GM12878 (cell line): ENCODE measurements around the gene PPP1R9B. TPM values are rescaled to one million over a fixed set of nuclear protein-coding genes. Genes with fewer than 3 reads are reported as not detected.

Source experiments
- ATAC-seq: fragments of 200-7000 bp; cut with Tn5 transposase; 3 replicates; pipeline ENCODE4 v1.9.1; 2020; ENCODE audit warnings: mild to moderate bottlenecking, moderate library complexity
- BruUV-seq: library from RNA; stranded (reverse); fragments of 400-500 nt; replicated peaks from 2 replicates; lab custom pipeline; 2021; lab: Mats Ljungman, UMichigan
- CTCF ChIA-PET: fragments of 300-600 bp; sonication (Branson Sonifier 250); formaldehyde crosslinking; extraction: SDS; loops from one replicate; lab custom pipeline; 2021; ENCODE audit warnings: inconsistent platforms; lab: Yijun Ruan, JAX
- POLR2A ChIA-PET: fragments of 350-600 bp; formaldehyde crosslinking; extraction: SDS; loops from one replicate; lab custom pipeline; 2021; ENCODE audit warnings: inconsistent platforms; lab: Charles Lee
- RAD21 ChIA-PET: fragments of 300-600 bp; sonication (Branson Sonifier 250); formaldehyde crosslinking; loops from one replicate; lab custom pipeline; 2023; ENCODE audit warnings: antibody characterized with exemption; ENCODE audit not compliant: unreplicated experiment; lab: Charles Lee
- SMC1A ChIA-PET: fragments of 300-600 bp; sonication (Branson Sonifier 250); formaldehyde crosslinking; loops from one replicate; lab custom pipeline; 2023; ENCODE audit not compliant: unreplicated experiment, uncharacterized antibody; lab: Charles Lee
- DNase-seq: peaks from one replicate; pipeline ENCODE4 v3.0.0-alpha.2; 2011; ENCODE audit warnings: low read depth, low spot score
- FAIRE-seq: peaks from 3 replicates; lab custom pipeline; 2011; peaks lifted over from hg19 to GRCh38; lab: Jason Lieb, UNC
- H2AFZ ChIP-seq: 2 replicates; pipeline ENCODE4 v1.6.0; 2011; ENCODE audit warnings: low read depth, low read length, control low read depth; ENCODE audit not compliant: control insufficient read depth
- H3K27ac ChIP-seq: 2 replicates; pipeline ENCODE4 v1.5.1; 2011; ENCODE audit warnings: control low read depth; ENCODE audit not compliant: control insufficient read depth, insufficient read depth
- H3K27me3 ChIP-seq, 2 experiments: replicated peaks in 1 of 2; 2 replicates each; pipeline versions ENCODE4 v1.6.0 to v1.6.1; 2011; ENCODE audit warnings: low read length in 1 of 2; ENCODE audit not compliant: control insufficient read depth in 2 of 2, insufficient read depth in 2 of 2
- H3K36me3 ChIP-seq, 2 experiments: 2 replicates each; pipeline ENCODE4 v1.5.1; 2011; ENCODE audit warnings: low read length in 1 of 2; ENCODE audit not compliant: control insufficient read depth in 2 of 2, insufficient read depth in 2 of 2
- H3K4me1 ChIP-seq: 2 replicates; pipeline ENCODE4 v1.6.1; 2011; ENCODE audit warnings: mild to moderate bottlenecking, low read length, moderate library complexity, mixed read lengths; ENCODE audit not compliant: control insufficient read depth, insufficient read depth
- H3K4me2 ChIP-seq: 2 replicates; pipeline ENCODE4 v1.6.0; 2011; ENCODE audit warnings: control low read depth; ENCODE audit not compliant: control insufficient read depth, insufficient read depth
- H3K4me3 ChIP-seq: fragments of 200-600 bp; sonication (generic); 2 replicates; pipeline ENCODE4 v1.5.1; 2016
- H3K79me2 ChIP-seq: 2 replicates; pipeline ENCODE4 v1.6.0; 2011; ENCODE audit warnings: low read length; ENCODE audit not compliant: control insufficient read depth, insufficient read depth
- H3K9ac ChIP-seq: 2 replicates; pipeline ENCODE4 v1.8.0; 2011; ENCODE audit warnings: low read length, control low read depth, mixed read lengths; ENCODE audit not compliant: control insufficient read depth, insufficient read depth
- H3K9me3 ChIP-seq: replicated peaks from 3 replicates; pipeline ENCODE4 v1.5.1; 2011; ENCODE audit warnings: mild to moderate bottlenecking, low read length; ENCODE audit not compliant: control insufficient read depth, insufficient read depth
- H4K20me1 ChIP-seq: 2 replicates; pipeline ENCODE4 v1.6.0; 2011; ENCODE audit not compliant: control insufficient read depth, insufficient read depth
- BCL3 ChIP-seq: IDR thresholded peaks from 2 replicates; pipeline ENCODE4 v1.6.1; 2011; ENCODE audit warnings: borderline replicate concordance, low read depth, mild to moderate bottlenecking, moderate library complexity, low read length; ENCODE audit not compliant: insufficient read depth, poor library complexity, severe bottlenecking
- CHD1 ChIP-seq: IDR thresholded peaks from 2 replicates; pipeline ENCODE4 v1.6.1; 2012; ENCODE audit warnings: low read depth, low read length, improper control_type of control experiment
- CREB1 ChIP-seq: IDR thresholded peaks from 2 replicates; pipeline ENCODE4 v1.6.1; 2012; ENCODE audit warnings: low read depth, mild to moderate bottlenecking, inconsistent platforms
- ESRRA ChIP-seq: IDR thresholded peaks from 2 replicates; pipeline ENCODE4 v1.6.1; 2012; ENCODE audit warnings: mild to moderate bottlenecking, low read length, improper control_type of control experiment
- ETV6 ChIP-seq, 2 experiments: fragments of 450-650 bp in 1 of 2; IDR thresholded peaks in 1 of 2; conservative IDR thresholded peaks in 1 of 2; 2 replicates each; pipeline ENCODE4 v1.6.1; 2014; ENCODE audit warnings: antibody characterized with exemption in 1 of 2, borderline replicate concordance in 1 of 2, low read depth in 1 of 2, mild to moderate bottlenecking in 1 of 2, moderate library complexity in 1 of 2
- EZH2 ChIP-seq: IDR thresholded peaks from 2 replicates; pipeline ENCODE4 v1.6.1; 2012; ENCODE audit warnings: low read depth, mild to moderate bottlenecking, control low read depth, inconsistent platforms, low read length, borderline replicate concordance; ENCODE audit not compliant: control insufficient read depth
- FOS ChIP-seq: IDR thresholded peaks from 3 replicates; pipeline ENCODE4 v1.6.1; 2011; ENCODE audit warnings: borderline replicate concordance; ENCODE audit not compliant: insufficient read length; ENCODE audit errors: extremely low read depth
- JUND ChIP-seq: IDR thresholded peaks from 2 replicates; pipeline ENCODE4 v1.6.1; 2012; ENCODE audit warnings: low read depth, mild to moderate bottlenecking, low read length, improper control_type of control experiment, moderate library complexity
- NR2C2 ChIP-seq: IDR thresholded peaks from 2 replicates; pipeline ENCODE4 v1.6.1; 2011; ENCODE audit warnings: borderline replicate concordance, low read depth; ENCODE audit not compliant: control insufficient read depth, insufficient read length
- PAX5 ChIP-seq: IDR thresholded peaks from 2 replicates; pipeline ENCODE4 v1.6.1; 2011; ENCODE audit warnings: low read depth, low read length, borderline replicate concordance
- PAX8 ChIP-seq: fragments of 450-650 bp; IDR thresholded peaks from 2 replicates; pipeline ENCODE4 v1.6.1; 2017; ENCODE audit warnings: mild to moderate bottlenecking, moderate library complexity
- SMARCA5 ChIP-seq: fragments of 450-650 bp; IDR thresholded peaks from 2 replicates; pipeline ENCODE4 v1.6.1; 2017; ENCODE audit warnings: mild to moderate bottlenecking
- WGBS: methylation state at CpG from one replicate; pipeline ENCODE4 v1.1.6; 2016; ENCODE audit warnings: low lambda C conversion rate; ENCODE audit not compliant: insufficient replicate concordance, insufficient coverage; ENCODE audit errors: missing lambda C conversion rate; 5-methylcytosine and 5-hydroxymethylcytosine counted together
- in situ Hi-C: fragments of 300-500 bp; cut with MboI; formaldehyde crosslinking; loops from 9 replicates; pipeline ENCODE4 v1.14.3; 2018; ENCODE audit warnings: mixed read lengths
- intact Hi-C: fragments of 100-400 bp; cut with micrococcal nuclease; formaldehyde crosslinking; loops from one replicate; pipeline ENCODE4 v1.14.2; 2022; ENCODE audit not compliant: unreplicated experiment
- polyA plus RNA-seq, 11 experiments: library from polyadenylated mRNA; depleted of rRNA in 4 of 11; unstranded in 6 of 11; stranded (reverse) in 5 of 11; fragments of >200 nt; fragmentation: Nextera tagmentation in 4 of 11; fragmentation: Illumina TruSeq in 1 of 11; extraction: Ambion mirVana in 4 of 11; extraction: Trizol in 1 of 11; gene quantifications; 1 replicate in 1 of 11; 2 replicates in 10 of 11; pipeline versions ENCODE4 v1.2.1 to v1.2.3, GENCODE V29; 2011 to 2016; ENCODE audit warnings: inconsistent platforms in 2 of 11, missing spikeins in 2 of 11, low read depth in 1 of 11
- total RNA-seq, 4 experiments: library from RNA; depleted of rRNA in 3 of 4; stranded (reverse); fragments of >200 nt in 3 of 4; fragmentation: Illumina TruSeq in 1 of 4; extraction: Trizol in 1 of 4; gene quantifications; 2 replicates each; pipeline versions ENCODE4 v1.2.1 to v1.2.3, GENCODE V29; 2013 to 2021
- TF ChIP-seq, protein P1 (sequence below), 3 experiments: IDR thresholded peaks in 2 of 3; conservative IDR thresholded peaks in 1 of 3; 2 replicates each; pipeline ENCODE4 v1.5.1; 2011; ENCODE audit warnings: low read depth in 3 of 3, low read length in 3 of 3, mild to moderate bottlenecking in 3 of 3, control low read depth in 2 of 3, moderate library complexity in 2 of 3, inconsistent platforms in 1 of 3, mixed read lengths in 1 of 3; ENCODE audit not compliant: control insufficient read depth in 2 of 3, insufficient read depth in 1 of 3; ENCODE audit errors: extremely low read depth in 1 of 3

Gene PPP1R9B
- total and polyA plus RNA-seq, 10 of the 15 experiments (the other 5 are each of a cell fraction or from before 2014, with no cell fraction given): 0.20 to 107 (median 37.5) TPM

DNA sequence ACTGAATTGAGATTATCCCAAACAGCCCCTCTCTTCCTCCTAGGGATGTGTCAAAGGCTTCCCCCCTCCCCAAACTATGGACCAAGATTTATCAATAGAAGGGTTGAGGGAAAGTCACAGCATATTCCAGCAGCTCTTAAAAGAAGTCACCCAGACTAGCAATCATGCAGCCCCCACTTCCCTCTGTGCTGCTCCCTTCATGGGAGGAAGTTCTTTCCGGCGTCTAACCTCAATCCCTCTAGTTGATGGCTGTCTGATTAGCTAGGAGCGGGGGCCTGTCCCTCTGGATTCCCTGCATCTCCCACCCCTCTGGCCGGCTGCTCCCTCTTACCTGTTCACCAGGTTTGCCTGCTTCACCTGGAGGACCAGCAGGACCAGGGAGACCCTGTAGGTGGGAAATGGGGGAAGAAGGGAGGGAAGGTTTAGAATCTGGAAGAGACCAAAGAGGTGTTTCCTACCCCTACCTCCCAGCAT is 41.7 kb upstream of the PPP1R9B start:
- Histone ChIP-seq H3K4me3 (peak overlapping the region; percentile 64; the same call in 1 of the 2 replicates), H3K27me3 (no peaks in the 10 kb centered on the region), H3K79me2 (no peaks in the 10 kb centered on the region; the same call in 1 of the 2 replicates), H3K27ac (0 out of 2 replicates have a peak overlapping the region, but pooled peaks have one; percentile 18), H3K36me3 (no peaks in the 10 kb centered on the region; a peak in 1 of 4 replicates), H3K4me2 (peak overlapping the region; percentile 74), H3K4me1 (peaks cover 18% of the 10 kb centered on the region), H4K20me1 (no peaks in the 10 kb centered on the region), H3K9ac (peak overlapping the region; percentile 56), H2AFZ (no peak overlapping the region), H3K9me3 (no peaks in the 10 kb centered on the region)
- WGBS: 61% methylated on average over 4 of the region's 4 CpGs
- RAD21 ChIA-PET: interaction anchor here (8.8 kb wide), 1 partner anchor 22 kb away, joined by 176 read pairs; no protein-coding TSS in a partner anchor
- CTCF ChIA-PET: interaction anchor here (1.0 to 10.1 kb wide), 2 partner anchors 21 to 97 kb away, joined by 3 to 514 read pairs; partner anchors contain the start of genes PDK2 and SGCA
- intact Hi-C loops (no loop called here), in situ Hi-C loops (loop anchor here (10.0 kb wide), 1 partner anchor 103 kb away; no protein-coding TSS in a partner anchor)
- no peak for FAIRE-seq
- DNase-seq: no peak
- no peak for TF ChIP-seq PAX5
- TF ChIP-seq NR2C2: no peak
- no peak for TF ChIP-seq ESRRA
- no peak for TF ChIP-seq ETV6 (conservative IDR thresholded peaks at IDR 0.05 in 1 of 2, IDR thresholded peaks at IDR 0.05 in 1 of 2; ENCODE audit: borderline replicate concordance in 1 of 2, low read depth in 1 of 2)
- TF ChIP-seq FOS: no peak
- TF ChIP-seq JUND: no peak
- no peak for TF ChIP-seq PAX8
- TF ChIP-seq CREB1: no peak
- no peak for TF ChIP-seq BCL3
- TF ChIP-seq SMARCA5: no peak
- TF ChIP-seq, protein P1, sequence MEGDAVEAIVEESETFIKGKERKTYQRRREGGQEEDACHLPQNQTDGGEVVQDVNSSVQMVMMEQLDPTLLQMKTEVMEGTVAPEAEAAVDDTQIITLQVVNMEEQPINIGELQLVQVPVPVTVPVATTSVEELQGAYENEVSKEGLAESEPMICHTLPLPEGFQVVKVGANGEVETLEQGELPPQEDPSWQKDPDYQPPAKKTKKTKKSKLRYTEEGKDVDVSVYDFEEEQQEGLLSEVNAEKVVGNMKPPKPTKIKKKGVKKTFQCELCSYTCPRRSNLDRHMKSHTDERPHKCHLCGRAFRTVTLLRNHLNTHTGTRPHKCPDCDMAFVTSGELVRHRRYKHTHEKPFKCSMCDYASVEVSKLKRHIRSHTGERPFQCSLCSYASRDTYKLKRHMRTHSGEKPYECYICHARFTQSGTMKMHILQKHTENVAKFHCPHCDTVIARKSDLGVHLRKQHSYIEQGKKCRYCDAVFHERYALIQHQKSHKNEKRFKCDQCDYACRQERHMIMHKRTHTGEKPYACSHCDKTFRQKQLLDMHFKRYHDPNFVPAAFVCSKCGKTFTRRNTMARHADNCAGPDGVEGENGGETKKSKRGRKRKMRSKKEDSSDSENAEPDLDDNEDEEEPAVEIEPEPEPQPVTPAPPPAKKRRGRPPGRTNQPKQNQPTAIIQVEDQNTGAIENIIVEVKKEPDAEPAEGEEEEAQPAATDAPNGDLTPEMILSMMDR (IDR thresholded peaks at IDR 0.05 in 2 of 3, conservative IDR thresholded peaks at IDR 0.05 in 1 of 3; ENCODE audit: control insufficient read depth in 2 of 3, extremely low read depth in 1 of 3, insufficient read depth in 1 of 3, low read depth in 3 of 3, low read length in 3 of 3): no peak
- no peak for TF ChIP-seq CHD1
- TF ChIP-seq EZH2: no peak
- no peak for ATAC-seq
- POLR2A ChIA-PET: interaction anchor here (1.0 to 1.8 kb wide), 3 partner anchors 10 to 23 kb away, joined by 3 to 7 read pairs (median 4); no protein-coding TSS in a partner anchor
- no TSS peak for BruUV-seq
- SMC1A ChIA-PET: interaction anchor here (1.6 kb wide), 1 partner anchor 22 kb away, joined by 11 read pairs; no protein-coding TSS in a partner anchor
